GM12874 (cell line): ENCODE data around the gene VWA3B.

Experiments
- TF ChIP-seq, protein P1 (sequence below): IDR thresholded peaks from 2 replicates; pipeline ENCODE4 v1.5.1; 2011; ENCODE audit warnings: low read depth, mild to moderate bottlenecking, control low read depth, low read length, moderate library complexity; ENCODE audit not compliant: insufficient read depth

VWA3B gene

GRCh38 chr2:98309580-98309979 lies 222.6 kb downstream of the VWA3B start:
- TF ChIP-seq, protein P1, sequence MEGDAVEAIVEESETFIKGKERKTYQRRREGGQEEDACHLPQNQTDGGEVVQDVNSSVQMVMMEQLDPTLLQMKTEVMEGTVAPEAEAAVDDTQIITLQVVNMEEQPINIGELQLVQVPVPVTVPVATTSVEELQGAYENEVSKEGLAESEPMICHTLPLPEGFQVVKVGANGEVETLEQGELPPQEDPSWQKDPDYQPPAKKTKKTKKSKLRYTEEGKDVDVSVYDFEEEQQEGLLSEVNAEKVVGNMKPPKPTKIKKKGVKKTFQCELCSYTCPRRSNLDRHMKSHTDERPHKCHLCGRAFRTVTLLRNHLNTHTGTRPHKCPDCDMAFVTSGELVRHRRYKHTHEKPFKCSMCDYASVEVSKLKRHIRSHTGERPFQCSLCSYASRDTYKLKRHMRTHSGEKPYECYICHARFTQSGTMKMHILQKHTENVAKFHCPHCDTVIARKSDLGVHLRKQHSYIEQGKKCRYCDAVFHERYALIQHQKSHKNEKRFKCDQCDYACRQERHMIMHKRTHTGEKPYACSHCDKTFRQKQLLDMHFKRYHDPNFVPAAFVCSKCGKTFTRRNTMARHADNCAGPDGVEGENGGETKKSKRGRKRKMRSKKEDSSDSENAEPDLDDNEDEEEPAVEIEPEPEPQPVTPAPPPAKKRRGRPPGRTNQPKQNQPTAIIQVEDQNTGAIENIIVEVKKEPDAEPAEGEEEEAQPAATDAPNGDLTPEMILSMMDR, result no peak

- TF ChIP-seq, protein P1, result no peak
Observed at GRCh38 chr2:98310010-98310409, 223.0 kb downstream of the VWA3B start.

DNA sequence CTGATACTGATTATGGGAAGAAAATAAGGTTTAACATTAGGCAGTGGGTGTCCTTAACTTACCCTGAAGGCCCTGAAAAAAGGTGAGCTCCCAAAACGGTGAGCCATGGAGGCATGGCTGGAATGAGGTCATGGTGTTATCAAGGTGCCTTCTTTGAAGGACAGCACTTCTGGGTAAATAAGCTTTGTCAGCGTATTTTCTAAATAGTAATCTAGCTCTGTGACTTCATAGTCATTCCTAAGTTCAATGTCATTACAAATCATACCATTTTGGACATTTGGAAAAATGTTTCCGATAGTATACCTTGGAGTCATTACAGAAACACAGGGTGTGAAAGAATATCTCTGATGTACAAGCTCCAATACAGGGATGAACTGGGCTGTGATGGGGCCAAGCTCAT lies 224.1 kb downstream of the VWA3B start:
- TF ChIP-seq, protein P1, result no peak

DNA sequence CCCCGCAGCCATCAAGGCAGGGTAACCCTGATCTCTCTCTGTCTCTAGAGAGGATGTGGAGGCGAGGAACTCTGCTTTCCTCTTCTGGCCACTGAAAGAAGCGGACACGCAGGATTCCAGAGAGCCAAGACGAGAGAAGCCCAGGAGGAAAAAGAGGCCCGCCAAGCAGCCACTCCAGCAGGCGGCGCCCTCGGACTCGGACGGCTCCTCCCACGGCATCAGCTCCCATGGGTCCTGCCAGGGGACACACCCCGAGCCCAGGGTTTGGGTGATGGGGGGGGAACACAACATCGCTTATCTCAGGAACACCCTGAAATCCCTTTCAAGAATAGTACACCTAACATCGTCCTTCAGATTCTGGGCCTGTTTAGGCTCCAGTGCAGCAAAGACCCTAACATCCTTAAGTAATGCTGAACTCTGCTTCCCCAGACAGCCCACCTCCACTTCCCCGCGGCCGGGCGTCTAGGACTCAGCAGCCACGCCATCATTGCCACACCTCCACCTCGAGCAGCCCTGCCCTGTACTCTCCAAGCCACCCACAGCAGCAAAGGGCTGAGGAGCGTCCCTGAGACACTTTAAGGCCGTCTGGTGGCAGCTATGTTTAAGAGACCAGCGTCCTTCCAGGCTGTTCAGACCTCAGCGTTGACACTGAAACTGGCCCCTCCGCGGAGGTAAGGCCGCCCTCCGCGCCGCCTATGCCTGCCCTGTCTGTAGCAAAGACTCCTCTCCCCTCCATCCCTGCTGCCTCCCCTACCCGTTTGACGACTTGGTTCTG lies 225.0 kb downstream of the VWA3B start:
- TF ChIP-seq, protein P1, result no peak

- TF ChIP-seq, protein P1, result no peak
Observed at GRCh38 chr2:98313492-98314250, 226.7 kb downstream of the VWA3B start.

DNA sequence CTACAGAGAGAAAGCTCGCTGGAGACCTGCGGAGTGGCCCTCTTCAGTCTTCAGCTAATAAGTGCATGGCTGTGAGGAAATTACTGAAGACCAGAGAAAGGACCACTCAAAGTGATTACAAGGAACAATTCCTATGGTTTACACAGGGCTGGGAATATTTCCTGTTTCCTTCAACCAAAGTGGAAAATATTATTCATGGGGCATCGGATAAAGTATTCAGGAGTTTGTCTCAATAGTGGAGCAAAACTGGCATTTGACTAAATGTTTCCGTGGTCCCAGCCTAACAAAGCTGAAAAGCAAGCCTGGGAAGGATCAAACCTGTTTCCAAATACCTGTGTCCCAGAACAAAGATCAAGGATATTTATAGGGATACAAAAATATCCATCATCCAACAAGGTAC lies 227.3 kb downstream of the VWA3B start:
- TF ChIP-seq, protein P1, result no peak

GRCh38 chr2:98315957-98316356 lies 229.0 kb downstream of the VWA3B start:
- TF ChIP-seq, protein P1, result no peak
